GM23248 (cell line): ENCODE measurements around the gene AMH.

Experiments used
- EZH2 ChIP-seq: fragments of 200-600 bp; sonication (generic); IDR thresholded peaks from 2 replicates; pipeline ENCODE4 v1.6.1; 2018; ENCODE audit warnings: antibody characterized with exemption, mild to moderate bottlenecking; ENCODE audit not compliant: insufficient read depth, poor library complexity, severe bottlenecking
- EZH2phosphoT487 ChIP-seq: fragments of 200-600 bp; sonication (generic); IDR thresholded peaks from 2 replicates; pipeline ENCODE4 v1.6.1; 2018; ENCODE audit warnings: antibody characterized with exemption, moderate library complexity, mild to moderate bottlenecking, low read depth; ENCODE audit not compliant: insufficient read depth

DNA sequence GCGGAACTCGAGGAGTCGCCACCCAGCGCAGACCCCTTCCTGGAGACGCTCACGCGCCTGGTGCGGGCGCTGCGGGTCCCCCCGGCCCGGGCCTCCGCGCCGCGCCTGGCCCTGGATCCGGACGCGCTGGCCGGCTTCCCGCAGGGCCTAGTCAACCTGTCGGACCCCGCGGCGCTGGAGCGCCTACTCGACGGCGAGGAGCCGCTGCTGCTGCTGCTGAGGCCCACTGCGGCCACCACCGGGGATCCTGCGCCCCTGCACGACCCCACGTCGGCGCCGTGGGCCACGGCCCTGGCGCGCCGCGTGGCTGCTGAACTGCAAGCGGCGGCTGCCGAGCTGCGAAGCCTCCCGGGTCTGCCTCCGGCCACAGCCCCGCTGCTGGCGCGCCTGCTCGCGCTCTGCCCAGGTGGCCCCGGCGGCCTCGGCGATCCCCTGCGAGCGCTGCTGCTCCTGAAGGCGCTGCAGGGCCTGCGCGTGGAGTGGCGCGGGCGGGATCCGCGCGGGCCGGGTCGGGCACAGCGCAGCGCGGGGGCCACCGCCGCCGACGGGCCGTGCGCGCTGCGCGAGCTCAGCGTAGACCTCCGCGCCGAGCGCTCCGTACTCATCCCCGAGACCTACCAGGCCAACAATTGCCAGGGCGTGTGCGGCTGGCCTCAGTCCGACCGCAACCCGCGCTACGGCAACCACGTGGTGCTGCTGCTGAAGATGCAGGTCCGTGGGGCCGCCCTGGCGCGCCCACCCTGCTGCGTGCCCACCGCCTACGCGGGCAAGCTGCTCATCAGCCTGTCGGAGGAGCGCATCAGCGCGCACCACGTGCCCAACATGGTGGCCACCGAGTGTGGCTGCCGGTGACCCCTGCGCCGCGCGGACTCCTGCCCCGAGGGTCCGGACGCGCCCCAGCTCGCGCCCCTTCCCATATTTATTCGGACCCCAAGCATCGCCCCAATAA is 2.3 kb downstream of the AMH start:
- TF ChIP-seq EZH2 = no peak
- no peak for TF ChIP-seq EZH2phosphoT487
